NCI-H2029 treated with DMSO at 0.1 percent for 48 hours (cell line): ENCODE data around the gene APOA4.
"Not testable (repeated sequence)": the region's sequence is repeated elsewhere in the genome, so short reads cannot be mapped to it uniquely, and the experiment has no call there.

Experiments
- DNase-seq: peaks from one replicate; lab custom pipeline; 2025; lab: John Stamatoyannopoulos, UW

The APOA4 gene

DNA sequence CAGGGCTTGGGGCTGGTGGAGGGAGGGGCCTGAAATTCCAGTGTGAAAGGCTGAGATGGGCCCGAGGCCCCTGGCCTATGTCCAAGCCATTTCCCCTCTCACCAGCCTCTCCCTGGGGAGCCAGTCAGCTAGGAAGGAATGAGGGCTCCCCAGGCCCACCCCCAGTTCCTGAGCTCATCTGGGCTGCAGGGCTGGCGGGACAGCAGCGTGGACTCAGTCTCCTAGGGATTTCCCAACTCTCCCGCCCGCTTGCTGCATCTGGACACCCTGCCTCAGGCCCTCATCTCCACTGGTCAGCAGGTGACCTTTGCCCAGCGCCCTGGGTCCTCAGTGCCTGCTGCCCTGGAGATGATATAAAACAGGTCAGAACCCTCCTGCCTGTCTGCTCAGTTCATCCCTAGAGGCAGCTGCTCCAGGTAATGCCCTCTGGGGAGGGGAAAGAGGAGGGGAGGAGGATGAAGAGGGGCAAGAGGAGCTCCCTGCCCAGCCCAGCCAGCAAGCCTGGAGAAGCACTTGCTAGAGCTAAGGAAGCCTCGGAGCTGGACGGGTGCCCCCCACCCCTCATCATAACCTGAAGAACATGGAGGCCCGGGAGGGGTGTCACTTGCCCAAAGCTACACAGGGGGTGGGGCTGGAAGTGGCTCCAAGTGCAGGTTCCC lies 6.5 kb upstream of the APOA4 start, which contains the start of gene APOC3:
TSS of gene APOC3 (plus strand) at position 383 of the 659 bp plus-strand sequence. CDS start 676 bp downstream, outside the sequence.
- DNase-seq, result no peak

DNA sequence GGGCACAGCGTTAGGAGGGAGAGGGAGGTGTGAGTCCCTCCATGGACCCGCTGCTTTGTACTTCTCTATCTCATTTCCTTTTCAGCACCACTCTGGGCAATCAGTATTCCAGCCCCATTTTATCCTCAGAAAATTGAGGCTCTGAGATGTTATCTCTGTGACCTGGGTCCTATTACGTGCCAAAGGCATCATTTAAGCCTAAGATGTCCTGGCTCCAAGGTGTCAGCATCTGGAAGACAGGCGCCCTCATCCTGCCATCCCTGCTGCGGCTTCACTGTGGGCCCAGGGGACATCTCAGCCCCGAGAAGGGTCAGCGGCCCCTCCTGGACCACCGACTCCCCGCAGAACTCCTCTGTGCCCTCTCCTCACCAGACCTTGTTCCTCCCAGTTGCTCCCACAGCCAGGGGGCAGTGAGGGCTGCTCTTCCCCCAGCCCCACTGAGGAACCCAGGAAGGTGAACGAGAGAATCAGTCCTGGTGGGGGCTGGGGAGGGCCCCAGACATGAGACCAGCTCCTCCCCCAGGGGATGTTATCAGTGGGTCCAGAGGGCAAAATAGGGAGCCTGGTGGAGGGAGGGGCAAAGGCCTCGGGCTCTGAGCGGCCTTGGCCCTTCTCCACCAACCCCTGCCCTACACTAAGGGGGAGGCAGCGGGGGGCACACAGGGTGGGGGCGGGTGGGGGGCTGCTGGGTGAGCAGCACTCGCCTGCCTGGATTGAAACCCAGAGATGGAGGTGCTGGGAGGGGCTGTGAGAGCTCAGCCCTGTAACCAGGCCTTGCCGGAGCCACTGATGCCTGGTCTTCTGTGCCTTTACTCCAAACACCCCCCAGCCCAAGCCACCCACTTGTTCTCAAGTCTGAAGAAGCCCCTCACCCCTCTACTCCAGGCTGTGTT lies 5.8 kb upstream of the APOA4 start:
- no peak for DNase-seq

GRCh38 chr11:116827461-116827860 lies 4.4 kb upstream of the APOA4 start:
- DNase-seq, result no peak

DNA sequence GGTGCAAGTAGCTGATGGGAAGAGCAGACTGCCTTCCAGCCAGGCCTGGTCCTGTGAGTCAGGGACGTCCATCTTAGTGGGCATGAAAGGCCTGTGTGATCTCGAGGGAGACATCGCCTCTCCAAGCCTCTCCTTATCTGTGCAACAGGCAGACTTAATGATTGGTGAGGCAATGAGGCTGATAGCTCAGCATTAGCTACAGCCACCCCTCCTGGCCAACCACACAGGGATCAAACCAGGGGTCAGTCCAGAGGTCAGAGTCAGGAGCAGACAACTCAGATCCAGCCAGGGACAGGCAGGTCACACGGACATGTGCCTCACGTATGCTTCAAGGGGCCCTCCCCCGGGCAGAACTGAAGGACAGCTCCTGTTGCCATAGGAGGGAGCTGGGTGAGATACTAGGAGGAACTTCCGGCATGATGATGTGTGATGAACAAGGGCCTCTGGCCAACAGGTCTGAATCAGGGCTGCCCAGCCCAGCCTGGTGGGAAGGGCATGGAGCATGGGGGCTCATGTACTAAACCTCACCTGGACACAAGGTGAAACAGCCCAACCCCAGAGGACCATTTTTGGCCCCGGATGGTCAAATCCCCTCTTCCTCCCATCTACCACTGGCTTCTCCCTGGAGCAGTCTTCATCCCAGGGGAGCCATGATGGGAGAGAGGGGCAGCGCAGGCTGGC lies 3.8 kb upstream of the APOA4 start:
- no peak for DNase-seq

- DNase-seq, result no peak
Measured at GRCh38 chr11:116825854-116826750, 3.0 kb upstream of the APOA4 start.

GRCh38 chr11:116825434-116825833 lies 2.3 kb upstream of the APOA4 start:
- no peak for DNase-seq

DNA sequence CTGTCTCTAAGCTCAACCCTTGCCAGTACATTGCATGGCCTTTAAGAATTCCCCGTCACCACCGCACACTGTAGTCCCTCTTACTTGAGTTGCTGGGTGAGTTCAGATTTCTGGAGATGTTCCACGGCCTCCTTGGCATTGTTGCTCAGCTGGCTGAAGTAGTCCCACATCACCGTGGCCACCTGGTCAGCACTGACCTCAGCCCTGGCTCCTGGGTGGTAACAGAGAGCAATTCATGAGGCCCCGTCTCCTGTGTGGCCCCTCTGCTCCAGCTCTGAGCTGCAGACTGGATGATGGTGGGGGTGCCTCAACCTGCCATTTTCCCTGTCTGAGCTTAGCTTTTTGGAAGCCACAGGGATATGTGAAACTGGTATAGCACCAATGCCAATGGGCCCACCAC lies 529 bp downstream of the APOA4 start:
- DNase-seq, result no peak

- no peak for DNase-seq
Measured at GRCh38 chr11:116821050-116821918, 1.8 kb downstream of the APOA4 start.

DNA sequence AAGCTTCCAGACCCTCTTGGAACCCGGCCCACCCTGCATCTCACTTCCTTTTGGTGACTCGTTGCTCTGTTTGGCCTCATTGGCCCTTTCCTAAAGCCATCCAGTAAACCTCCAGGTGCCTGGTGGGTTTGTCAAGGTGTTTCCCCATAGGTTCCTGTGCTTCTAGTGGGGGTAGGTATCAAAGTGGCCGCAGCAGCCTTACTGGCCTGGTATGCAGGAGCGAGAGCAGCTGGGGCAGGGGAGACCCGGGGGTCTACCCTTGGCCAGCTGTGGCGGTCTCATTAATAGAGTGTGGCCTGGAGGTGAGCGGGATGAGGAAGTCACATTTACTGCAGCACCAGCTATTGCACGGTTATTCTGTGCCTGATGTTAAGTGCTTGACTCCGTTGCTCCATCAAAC lies 4.1 kb downstream of the APOA4 start:
- DNase-seq, result no peak

DNA sequence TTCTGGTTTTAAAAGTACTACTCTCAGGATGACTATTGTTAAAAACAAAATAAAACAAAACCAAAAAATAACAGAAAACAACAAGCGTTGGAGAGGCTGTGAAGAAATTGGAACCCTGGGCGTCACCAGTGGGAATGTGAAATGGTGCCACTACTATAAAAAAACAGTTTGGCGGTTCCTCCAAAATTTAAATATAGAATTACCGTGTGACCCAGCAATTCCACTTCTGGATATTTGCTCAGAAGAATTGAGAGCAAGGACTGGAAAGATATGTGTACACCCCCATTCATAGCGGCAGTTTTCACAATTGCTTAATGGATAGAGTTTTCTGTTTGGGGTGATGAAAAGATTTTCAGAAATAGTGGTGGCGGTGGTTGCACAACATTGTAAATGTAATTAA lies 8.6 kb downstream of the APOA4 start:
- DNase-seq, result no peak

- no peak for DNase-seq
Measured at GRCh38 chr11:116813781-116814471, 9.2 kb downstream of the APOA4 start.

DNA sequence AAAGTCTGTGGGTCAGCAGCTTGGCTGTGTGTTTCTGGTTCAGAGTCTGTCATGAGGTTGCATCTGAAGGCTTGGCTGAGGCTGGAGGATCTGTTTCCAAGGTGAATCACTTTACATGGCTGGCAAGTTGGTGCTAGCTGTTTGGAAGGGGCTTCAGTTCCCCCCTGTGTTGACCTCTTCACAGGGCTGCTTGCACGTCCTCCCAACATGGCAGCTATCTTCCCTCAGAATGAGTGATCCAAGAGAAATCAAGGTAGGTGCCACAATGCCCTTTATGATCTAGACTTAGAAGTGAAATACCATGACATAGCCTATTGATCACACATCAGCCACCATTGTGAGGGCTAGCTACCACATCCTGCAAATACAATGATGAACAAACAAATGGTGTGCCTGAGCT lies 9.9 kb downstream of the APOA4 start:
- no peak for DNase-seq

- DNase-seq, result no peak
Measured at GRCh38 chr11:116812109-116812508, 11.0 kb downstream of the APOA4 start.

DNA sequence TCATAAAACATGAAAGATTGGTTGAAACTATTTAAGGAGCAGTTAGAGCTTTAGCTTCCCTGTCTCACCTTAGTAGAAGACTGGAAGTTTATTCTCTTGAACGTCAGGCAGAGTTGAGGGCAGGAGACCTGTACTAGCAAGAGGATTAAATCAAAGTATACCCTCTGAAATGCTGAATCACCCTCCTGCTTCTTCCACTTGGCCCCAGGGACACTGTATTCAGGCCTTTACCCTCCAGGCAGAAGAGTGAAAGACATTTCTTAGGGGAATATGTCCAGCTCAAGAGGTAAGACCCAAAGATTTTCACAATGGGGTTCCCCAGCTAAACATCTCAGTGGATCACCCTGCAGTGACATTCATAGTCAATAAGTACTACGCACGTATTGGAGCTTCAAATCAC lies 11.9 kb downstream of the APOA4 start:
- no peak for DNase-seq

DNA sequence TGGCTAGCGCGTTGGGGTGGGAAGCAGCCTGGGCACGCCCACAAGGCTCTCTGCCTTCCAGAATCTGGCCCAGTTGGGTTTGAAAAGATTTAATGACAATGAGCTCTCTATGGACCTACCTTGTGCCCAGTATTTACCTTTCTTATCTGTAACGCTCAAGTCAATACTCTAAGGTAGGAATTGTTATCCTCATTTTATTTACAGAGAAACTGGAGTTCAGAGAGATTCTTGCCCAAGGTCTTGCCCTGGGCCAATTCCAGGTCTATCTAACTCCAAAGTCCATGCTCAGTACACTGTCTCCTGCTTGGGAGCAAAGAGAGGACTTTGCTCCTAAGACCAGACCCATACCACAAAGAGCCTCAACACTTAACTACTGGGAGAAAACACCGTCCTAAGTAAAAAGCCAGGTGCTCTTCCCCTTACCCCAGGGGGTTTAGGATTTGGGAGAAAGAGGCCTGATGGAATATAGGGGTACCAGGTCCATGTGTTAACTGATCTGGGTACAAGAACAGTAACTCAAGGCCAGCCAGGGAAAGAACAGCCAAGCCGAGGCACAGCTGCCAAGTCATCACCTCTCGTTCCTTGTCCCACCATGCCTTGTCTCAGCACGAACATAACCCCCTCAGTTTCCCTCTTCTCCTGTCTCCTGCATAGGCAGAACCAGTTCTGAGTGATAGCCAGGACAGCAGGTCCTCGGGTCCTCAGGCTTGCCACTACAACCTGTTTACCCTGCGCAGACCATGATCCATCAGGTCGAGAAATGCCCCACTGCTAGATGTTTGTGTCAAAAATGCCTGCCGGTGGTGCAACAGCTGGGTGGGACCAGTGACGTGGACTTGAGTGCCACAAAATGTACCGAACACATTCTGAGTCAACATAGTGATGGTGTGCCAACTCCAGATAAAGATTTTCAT lies 14.6 kb downstream of the APOA4 start:
- no peak for DNase-seq

DNA sequence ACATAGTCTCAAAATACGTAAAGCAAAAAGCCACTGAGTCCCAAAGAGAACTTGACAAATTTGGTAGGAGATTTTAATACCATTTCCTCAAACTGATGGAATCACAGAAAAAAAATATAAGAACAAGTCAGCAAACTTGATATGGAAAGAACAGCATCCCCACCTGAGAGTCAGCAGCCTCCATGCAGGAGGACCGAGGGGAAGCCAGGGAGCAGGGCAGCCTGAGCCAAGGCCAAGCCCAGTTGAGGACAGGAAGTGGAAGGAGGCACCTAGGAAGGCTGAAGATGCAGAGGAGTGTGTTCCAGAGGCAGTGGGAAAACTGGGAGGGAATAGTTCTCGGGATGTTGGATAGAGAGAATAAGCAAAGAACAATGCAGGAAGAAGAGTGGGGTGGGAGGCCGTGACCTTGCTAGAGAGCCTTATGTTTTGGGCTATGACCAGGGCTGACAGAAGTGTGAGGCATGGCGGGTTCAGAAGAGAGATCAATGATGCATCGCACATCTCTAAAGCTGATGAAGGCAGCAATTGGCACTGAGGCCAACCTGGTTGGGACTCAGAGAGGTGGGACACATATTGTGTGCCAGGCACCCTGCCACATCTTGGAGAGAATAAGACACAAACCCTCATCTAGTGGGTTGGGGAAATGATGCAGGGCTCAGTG lies 15.4 kb downstream of the APOA4 start:
- DNase-seq, result no peak

DNA sequence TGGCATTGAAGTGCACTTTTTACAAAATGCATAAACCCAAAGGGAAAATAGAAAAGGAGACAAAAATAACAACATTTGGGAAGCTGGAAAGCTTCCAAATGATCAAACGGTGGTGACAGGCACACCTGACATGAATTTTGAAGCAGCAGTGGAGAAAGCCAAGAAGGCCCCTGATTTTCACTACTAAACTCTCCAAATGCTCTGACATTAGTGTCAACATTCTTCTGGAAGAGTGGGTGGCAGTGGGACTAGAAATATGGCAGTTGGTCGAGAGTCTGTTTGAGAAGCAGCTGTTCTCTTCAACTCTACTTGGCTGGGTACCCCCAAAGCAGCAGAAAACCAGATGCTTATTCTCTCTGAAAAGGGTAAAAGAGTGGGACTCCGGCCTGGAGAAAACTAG lies 19.1 kb downstream of the APOA4 start:
- DNase-seq, result no peak

DNA sequence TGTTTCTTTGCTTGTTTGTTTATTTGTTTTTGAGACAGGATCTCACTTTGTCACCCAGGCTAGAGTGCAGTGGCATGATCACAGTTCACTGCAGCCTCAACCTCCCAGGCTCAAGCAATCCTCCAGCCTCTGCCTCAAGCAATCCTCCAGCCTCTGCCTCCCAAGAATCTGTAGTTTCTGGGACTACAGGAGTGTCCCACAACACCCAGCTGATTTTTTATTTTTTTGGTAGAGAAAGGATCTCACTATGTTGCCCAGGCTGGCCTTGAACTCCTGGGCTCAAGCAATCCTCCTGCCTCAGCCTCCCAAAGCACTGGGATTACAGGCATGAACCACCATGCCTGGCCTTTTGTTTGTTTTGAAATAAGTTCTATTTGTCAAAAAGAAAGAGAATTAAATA lies 21.4 kb downstream of the APOA4 start:
- not testable (repeated sequence) for DNase-seq

GRCh38 chr11:116800610-116801009 lies 22.5 kb downstream of the APOA4 start:
- no peak for DNase-seq
